Measurements from ENCODE around the gene CEACAM6.

- no peak for TF ChIP-seq REST (IDR thresholded peaks at IDR 0.05; ENCODE audit: low read depth, low read length)
- TF ChIP-seq EP300 (IDR thresholded peaks at IDR 0.05; ENCODE audit: borderline replicate concordance in 1 of 2, low read depth in 1 of 2, low read length in 1 of 2): no peak
- no peak for TF ChIP-seq RAD21 (IDR thresholded peaks at IDR 0.05; ENCODE audit: low read length)
- TF ChIP-seq YY1 (IDR thresholded peaks at IDR 0.05; ENCODE audit: low read depth): no peak
- TF ChIP-seq CTCF (IDR thresholded peaks at IDR 0.05): no peak
- TF ChIP-seq CHD2 (IDR thresholded peaks at IDR 0.05; ENCODE audit: low read length, partially characterized antibody): no peak
- no peak for TF ChIP-seq EZH2phosphoT487 (IDR thresholded peaks at IDR 0.05; ENCODE audit: borderline replicate concordance, low read depth)
These were observed 14.3 kb downstream of the CEACAM6 start for GRCh38 chr19:41769608-41770007.

Data from SK-N-SH (cell line).